IPS DF 19.7 (cell line): ENCODE results near the gene GPX4.

Experiments used
- DNase-seq: peaks from one replicate; pipeline ENCODE4 v3.0.0-alpha.2; 2013; ENCODE audit warnings: low read depth, low spot score

Gene GPX4

GRCh38 chr19:1084024-1084868, 19.5 kb upstream of the GPX4 start:
- DNase-seq, result no peak

DNA sequence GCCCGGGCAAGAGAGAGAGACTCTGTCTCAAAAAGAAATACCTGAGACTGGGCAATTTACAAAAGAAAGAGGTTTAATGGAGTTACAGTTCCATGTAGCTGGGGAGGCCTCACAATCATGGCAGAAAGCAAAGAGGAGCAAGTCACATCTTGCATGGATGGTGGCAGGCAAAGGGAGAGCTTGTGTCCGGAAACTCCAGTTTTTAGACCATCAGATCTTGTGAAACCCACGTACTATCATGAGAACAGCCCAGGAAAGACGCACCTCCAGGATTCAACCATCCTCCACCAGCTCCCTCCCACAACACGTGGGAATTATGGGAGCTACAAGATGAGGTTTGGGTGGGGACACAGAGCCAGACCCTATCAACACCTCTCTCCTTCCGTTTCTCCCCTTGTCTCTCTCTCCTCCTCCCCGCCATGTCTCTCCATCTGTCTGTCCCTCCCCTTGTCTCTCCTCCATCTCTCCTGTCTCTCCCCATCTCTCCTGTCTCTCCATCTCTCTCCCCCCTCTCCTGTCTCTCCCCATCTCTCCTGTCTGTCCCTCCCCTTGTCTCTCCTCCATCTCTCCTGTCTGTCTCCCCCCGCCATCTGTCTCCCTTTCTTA, 18.6 kb upstream of the GPX4 start:
- no peak for DNase-seq

DNA sequence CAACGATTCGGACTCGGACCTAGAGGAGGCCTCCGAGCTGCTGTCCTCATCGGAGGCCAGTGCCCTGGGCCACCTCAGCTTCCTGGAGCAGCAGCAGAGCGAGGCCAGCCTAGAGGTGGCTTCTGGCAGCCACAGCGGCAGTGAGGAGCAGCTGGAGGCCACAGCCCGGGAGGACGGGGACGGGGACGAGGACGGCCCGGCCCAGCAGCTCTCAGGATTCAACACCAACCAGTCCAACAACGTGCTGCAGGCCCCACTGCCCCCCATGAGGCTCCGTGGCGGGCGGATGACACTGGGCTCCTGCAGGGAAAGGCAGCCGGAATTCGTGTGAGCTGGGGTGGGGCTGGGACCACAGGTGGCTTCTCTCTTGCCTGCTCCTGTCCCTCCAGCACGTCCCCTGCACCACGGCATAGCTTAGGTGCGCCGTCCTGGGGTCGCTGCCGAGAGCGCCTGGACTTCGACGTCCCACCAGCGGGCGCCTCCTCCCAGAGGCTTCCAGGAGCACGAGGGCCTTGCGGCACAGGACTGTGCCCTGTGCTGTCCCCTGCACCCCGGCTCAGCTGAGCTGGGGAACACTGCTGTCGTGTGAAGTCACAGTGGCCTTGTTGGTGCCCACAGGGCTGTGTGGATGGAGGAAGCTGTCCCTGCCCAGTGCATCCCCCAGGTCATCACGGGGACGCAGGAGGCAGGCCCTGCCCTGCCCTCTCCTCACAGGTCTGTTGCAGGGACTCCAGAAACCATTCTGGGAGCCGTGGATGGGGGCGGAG, 17.9 kb upstream of the GPX4 start:
- DNase-seq, result no peak

DNA sequence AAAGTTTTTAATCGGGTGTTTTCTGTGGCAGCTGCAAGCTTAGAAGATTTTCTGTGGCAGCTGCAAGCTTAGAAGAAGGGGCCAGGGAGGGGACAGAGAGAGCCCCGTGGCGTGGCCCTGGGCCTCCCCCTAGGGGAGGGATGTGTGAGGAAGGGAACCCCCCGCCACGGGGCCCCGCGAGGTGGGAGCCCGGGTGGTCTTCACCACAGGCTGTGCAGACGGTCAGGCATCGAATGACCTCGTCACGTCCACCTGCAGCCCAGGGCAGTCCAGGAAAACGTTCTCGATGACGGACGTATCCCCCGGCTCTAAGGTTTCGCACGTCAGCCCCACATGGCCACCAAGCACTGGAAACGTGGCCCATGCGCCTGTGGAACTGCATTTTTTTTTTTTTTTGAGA, 17.2 kb upstream of the GPX4 start:
- no peak for DNase-seq

- no peak for DNase-seq
Observed at GRCh38 chr19:1087813-1088415, 15.9 kb upstream of the GPX4 start.

DNA sequence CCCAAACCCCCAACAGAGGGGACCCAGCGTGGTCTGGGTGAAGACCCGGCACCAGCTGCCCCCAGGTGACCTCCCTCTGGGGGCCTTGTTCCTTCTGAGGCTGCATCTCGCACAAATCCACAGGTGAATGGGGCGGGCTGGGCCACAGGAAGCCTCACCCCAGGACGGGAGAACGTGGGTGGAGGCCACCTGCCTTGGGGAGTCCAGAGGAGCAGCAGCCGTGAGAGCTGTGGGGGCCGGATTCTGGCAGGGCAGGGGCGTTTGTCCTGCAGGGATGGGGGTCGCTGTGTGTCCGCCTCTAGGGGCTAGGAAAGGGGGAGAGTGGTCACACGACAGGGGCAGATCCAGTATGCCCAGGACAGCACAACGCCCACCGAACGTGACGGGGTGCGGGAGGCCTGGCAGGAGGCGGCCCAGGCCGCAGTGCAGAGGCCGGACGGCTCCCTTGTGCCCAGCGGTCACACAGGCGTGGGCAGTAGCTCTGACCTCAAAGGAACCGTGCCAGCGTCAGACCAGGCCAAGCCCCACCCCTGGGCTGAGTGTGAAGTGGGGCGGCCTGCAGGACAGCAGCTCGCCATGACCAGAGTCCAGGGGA, 15.3 kb upstream of the GPX4 start:
- DNase-seq, result no peak

DNA sequence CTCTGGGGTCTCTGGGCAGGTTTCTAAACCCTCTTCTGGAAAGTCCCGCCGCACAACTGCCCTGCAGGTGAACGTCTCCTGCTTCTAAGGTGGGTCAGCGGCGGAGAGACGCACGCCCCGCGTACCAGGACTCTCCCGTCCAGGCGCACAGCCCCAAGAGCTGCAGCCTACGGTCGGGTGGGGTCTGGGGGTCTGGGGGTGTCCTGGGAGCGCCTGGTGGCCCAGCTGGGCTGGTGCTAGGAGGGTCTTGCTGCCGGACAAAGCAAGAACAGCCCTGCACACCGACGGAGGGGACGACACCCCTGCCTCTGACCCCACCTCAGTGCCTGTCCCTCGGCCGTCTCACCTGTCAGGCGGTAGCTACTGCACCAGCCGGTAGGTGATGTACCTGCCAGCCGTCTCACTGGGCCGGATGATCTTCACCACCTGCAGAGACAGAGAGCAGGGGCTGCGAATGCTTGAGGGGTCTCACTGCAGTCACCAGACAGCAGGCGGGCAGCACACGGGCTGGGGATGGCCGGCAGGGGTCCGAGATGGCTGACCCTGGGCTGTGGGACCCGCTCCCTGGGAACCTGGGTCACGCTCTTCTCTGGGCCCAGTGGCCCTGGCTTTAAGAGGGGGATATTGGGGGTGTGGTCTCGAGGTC, 14.5 kb upstream of the GPX4 start:
- no peak for DNase-seq

GRCh38 chr19:1089891-1090290, 13.9 kb upstream of the GPX4 start:
- DNase-seq, result no peak

DNA sequence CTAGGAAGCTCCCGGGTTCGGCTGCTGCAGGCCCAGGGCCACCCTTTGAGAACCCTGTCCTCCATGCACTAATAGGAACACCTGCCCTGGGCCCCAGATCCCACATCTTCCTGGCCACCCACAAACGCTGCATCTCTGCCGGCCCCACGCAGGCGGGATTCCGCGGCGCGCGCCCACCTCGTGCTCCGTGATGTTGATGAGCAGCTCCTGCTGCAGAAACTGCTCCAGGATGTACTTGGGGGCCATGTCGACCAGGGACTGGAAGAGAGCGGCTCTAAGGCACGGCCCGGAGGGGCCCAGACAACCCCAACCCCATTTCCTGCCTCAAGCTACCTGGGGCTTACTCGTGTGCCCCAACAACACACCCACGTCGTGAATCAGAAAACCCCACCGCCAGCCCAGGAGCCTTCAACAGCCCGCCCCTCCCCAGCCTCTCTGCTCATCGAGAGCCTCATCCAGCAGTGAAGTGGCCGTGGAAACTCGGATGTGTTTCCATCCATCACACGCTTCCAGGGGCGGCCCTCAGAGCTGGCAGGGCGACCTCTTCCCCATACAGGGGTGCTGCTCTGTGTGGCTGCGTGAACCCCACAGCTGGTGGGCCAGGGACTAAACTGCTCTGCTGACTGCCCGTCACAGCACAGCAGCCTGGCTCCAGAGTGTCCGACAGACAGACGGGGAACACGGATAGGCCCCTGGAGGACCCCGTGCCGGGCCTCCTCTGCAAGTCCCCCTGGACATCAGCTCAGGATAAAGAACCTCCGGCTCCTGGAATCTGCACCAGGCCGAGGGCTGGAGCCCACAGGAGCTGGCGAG, 12.9 kb upstream of the GPX4 start:
- DNase-seq, result no peak

- no peak for DNase-seq
Observed at GRCh38 chr19:1091544-1092175, 12.1 kb upstream of the GPX4 start.

DNA sequence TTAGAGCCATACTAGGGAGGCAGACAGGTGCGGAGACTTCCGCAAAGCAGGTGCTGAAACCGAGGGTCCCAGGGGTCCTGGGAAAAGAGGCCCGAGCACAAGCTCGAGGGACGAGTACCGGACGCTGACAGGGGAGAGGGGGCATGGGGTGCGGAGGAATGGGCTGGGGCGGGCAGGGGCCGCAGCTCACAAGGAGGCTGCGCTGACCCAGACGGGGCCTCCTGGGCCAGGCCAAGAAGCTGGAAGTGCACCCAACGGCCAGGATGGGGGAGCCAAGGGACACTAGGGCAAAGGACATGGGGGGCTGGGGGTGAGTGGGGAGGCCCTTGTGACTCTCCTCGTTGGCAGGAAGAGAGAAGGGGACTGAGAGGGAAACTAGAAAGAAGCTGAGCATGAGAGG, 10.5 kb upstream of the GPX4 start:
- no peak for DNase-seq

GRCh38 chr19:1093811-1094553, 9.8 kb upstream of the GPX4 start:
- DNase-seq, result no peak

DNA sequence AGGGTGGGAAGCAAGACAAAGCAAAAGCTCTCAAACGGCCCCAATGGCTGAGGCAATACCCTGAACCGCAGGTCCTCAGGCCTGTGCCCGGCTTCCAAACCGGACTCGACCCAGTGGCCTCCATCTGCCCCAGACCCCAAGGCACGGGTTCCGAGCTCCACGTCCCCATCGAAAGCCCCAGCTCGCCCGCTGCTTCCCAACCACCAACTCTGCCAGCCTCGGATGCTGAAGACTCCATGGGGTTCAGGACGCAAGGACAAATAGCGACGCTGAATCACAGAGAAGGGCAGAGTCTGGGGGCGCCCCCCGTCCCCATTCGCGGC, 9.2 kb upstream of the GPX4 start:
- no peak for DNase-seq

DNA sequence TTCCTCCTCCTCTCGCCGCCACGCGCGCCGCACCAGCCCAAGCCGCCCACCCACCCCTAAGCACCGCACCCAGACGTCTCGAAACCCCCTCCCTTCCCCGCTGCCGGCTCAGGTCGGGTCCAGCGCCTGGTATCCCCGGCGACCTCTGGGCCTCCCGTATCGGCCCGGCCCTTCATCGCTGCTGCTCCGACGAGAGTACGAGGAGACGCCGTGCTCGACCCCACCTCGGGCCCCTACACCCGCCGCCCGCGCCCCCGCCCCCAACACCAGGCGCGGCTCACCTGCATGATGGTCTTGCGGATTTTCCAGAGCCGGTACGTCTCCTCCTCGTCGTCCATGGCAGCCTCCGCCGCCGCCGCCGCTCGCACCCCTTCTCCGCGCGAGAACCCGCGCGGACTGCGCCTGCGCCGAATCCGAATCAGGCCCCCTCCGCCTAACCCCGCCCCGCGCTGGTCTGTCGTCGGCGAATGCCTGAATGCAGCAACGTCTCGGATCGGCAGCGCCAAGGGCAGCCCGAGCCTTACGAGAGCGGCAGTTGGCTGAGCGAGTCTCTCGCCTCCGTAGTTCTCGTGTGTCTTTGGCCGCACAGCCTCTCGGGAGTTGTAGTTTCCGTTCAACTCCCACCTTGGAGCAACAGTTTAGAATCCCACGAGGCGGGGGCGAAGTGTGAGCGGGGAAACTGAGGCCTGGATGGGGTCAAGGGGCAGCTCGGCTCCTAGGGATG, 8.7 kb upstream of the GPX4 start, which contains the start of gene POLR2E:
Gene POLR2E, minus strand, starts transcription at position 398 of the 724 bp plus-strand sequence. Its CDS starts 60 bp downstream, at position 338.
- peak; percentile 77 for DNase-seq

DNA sequence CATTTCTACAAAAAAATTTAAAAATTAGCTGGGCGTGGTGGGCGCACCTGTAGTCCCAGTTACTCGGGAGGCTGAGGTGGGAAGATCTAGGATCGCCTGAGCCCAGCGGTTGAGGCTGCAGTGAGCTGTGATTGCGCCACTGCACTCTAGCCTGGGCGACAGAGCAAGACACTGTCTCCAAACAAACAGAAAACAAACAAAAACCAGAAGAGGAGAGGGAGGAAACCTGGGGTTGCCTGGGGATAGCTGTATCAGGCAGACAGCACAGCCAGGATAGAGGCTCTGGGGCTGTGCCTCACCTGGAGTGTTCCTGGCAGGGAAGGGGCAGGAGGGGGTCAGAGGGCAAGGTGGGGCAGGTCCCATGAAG, 6.0 kb upstream of the GPX4 start:
- no peak for DNase-seq

GRCh38 chr19:1098177-1099051, 5.4 kb upstream of the GPX4 start:
- DNase-seq, result no peak

- DNase-seq, result no peak
Observed at GRCh38 chr19:1101337-1101698, 2.5 kb upstream of the GPX4 start.
